Mucosa of descending colon (tissue), 3 donors: ENCODE measurements around the gene TACC2. TPM values are rescaled to one million over a fixed set of nuclear protein-coding genes. Genes with fewer than 3 reads are reported as not detected.

Experiments used
- ATAC-seq: fragments of 200-7000 bp; cut with Tn5 transposase; one replicate; pipeline ENCODE4 v1.9.1; 2020; ENCODE audit warnings: mild to moderate bottlenecking, moderate library complexity
- DNase-seq, 3 donors: peaks; one replicate each; pipeline ENCODE4 v3.0.0-alpha.2; 2020
- H3K36me3 ChIP-seq: fragments of 200-600 bp; one replicate; pipeline ENCODE4 v1.8.0; 2021; ENCODE audit warnings: low read depth, mild to moderate bottlenecking
- H3K4me1 ChIP-seq: fragments of 200-600 bp; one replicate; pipeline ENCODE4 v1.8.0; 2021; ENCODE audit warnings: low read depth, mild to moderate bottlenecking
- H3K4me3 ChIP-seq: fragments of 200-600 bp; one replicate; pipeline ENCODE4 v1.8.0; 2021; ENCODE audit warnings: mild to moderate bottlenecking
- H3K9me3 ChIP-seq: fragments of 200-600 bp; one replicate; pipeline ENCODE4 v1.8.0; 2021; ENCODE audit warnings: mild to moderate bottlenecking
- intact Hi-C, 2 donors: fragments of 100-400 bp; cut with DNase I in 1 of 2; cut with micrococcal nuclease in 1 of 2; formaldehyde crosslinking; loops; one replicate each; pipeline versions ENCODE4 v1.11.0 to v1.11.1; 2022; cut with DNase I, micrococcal nuclease
- total RNA-seq, 3 donors: library from RNA; stranded (reverse); fragmentation: NEBNext Ultra II Directional in 2 of 3; extraction: Animal tissue kit (Norgen Biotek cat#: 25700) in 2 of 3; gene quantifications; one replicate each; pipeline versions ENCODE4 v1.2.1 to v1.2.4, GENCODE V29; 2021 to 2023
- TF ChIP-seq, protein P1 (sequence below): fragments of 200-600 bp; IDR thresholded peaks from one replicate; pipeline ENCODE4 v1.8.0; 2022; ENCODE audit warnings: antibody characterized with exemption, mild to moderate bottlenecking
- donor health status: DM: no; HTN: no; CAD: no; lungs with moderate emphysema.
- donor health status: DM: no; HTN: no; CAD: no.
- donor health status: DM: no; HTN: yes; CAD: no.

Gene TACC2
- total RNA-seq, 3 donors from 2014 or later, result 97.5 to 170 (median 133) TPM

DNA sequence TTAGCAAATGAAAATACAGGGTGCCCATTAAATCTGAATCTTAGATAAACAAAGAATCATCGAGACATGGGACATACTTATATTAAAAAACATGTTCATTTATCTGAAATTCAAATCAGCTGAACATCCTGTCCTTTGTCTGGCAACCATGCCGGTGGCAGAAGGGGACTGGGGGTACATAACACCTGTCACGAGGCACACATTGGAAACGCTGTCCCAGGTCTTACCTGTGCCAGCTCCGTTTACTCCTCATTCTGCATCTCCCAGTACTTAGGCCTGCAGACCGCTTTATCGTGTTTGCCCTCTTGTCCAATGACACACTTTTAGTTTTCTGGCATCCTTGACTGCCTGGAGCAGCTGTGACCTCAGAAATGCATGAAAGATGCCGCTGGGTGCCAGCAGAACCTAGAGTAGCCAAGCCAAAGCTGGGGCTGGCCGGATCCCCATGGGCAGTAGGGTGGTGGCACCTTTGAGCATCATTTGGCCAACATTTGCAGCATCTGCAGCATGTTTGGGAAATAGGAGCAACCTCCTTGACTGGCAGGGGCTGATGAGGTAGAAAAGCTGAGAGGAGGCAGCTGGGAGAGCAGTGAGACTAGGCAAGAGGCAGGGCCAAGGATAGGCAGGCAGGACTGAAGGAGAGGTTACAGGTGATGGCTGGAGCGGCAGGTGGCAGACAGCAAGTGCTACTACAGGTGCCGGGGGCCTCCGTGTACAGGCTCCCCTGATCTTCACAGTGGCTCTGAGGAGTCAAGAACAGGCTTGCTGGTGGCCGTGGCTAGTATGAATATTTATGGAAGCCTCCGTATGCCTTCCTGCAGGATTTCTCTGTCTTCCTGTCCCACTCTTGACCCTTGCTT, 219.8 kb downstream of the TACC2 start:
- ATAC-seq (no peak), DNase-seq (no peak)
- Histone ChIP-seq H3K4me3 (no peak overlapping the region), H3K36me3 (no peaks in the 10 kb centered on the region), H3K4me1 (no peaks in the 10 kb centered on the region), H3K9me3 (no peaks in the 10 kb centered on the region)
- intact Hi-C loops, result no loop called here
- TF ChIP-seq, protein P1, sequence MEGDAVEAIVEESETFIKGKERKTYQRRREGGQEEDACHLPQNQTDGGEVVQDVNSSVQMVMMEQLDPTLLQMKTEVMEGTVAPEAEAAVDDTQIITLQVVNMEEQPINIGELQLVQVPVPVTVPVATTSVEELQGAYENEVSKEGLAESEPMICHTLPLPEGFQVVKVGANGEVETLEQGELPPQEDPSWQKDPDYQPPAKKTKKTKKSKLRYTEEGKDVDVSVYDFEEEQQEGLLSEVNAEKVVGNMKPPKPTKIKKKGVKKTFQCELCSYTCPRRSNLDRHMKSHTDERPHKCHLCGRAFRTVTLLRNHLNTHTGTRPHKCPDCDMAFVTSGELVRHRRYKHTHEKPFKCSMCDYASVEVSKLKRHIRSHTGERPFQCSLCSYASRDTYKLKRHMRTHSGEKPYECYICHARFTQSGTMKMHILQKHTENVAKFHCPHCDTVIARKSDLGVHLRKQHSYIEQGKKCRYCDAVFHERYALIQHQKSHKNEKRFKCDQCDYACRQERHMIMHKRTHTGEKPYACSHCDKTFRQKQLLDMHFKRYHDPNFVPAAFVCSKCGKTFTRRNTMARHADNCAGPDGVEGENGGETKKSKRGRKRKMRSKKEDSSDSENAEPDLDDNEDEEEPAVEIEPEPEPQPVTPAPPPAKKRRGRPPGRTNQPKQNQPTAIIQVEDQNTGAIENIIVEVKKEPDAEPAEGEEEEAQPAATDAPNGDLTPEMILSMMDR, result no peak

GRCh38 chr10:122210481-122211265, 221.7 kb downstream of the TACC2 start:
- H3K9me3 ChIP-seq, result no peaks in the 10 kb centered on the region
- DNase-seq, result no peak
- intact Hi-C loops, result no loop called here
- no peak for ATAC-seq
- H3K4me1 ChIP-seq, result no peaks in the 10 kb centered on the region
- TF ChIP-seq, protein P1, result no peak
- no peaks in the 10 kb centered on the region for H3K36me3 ChIP-seq
- H3K4me3 ChIP-seq, result no peak overlapping the region

GRCh38 chr10:122213364-122213763, 224.4 kb downstream of the TACC2 start:
- ATAC-seq, result no peak
- DNase-seq, result no peak
- intact Hi-C loops, result no loop called here
- Histone ChIP-seq H3K36me3 (no peaks in the 10 kb centered on the region), H3K9me3 (no peaks in the 10 kb centered on the region), H3K4me1 (no peaks in the 10 kb centered on the region), H3K4me3 (no peak overlapping the region)
- TF ChIP-seq, protein P1, result no peak

DNA sequence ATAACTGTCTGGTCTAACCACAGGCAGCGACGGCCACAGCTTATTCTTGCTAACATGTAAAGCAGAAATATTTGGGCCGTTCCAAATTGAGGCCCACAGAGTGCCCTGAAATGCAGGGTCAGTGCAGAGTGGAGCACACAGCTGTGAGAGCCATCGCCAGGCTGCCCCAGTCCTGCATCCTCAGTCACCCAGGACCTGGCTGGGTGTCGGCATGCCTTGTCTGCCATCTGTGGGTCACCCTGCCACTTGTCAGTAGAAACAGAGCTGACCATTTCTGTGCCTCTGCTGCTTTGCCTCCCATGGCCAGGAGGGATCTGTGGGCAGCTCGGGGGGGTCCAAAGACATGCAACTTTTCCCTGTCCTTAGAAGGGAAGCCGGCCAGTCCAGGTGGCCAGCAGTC, 224.8 kb downstream of the TACC2 start:
- Histone ChIP-seq H3K4me3 (no peak overlapping the region), H3K36me3 (no peaks in the 10 kb centered on the region), H3K9me3 (no peaks in the 10 kb centered on the region), H3K4me1 (no peaks in the 10 kb centered on the region)
- TF ChIP-seq, protein P1, result no peak
- intact Hi-C loops, result no loop called here
- DNase-seq, result no peak
- no peak for ATAC-seq

DNA sequence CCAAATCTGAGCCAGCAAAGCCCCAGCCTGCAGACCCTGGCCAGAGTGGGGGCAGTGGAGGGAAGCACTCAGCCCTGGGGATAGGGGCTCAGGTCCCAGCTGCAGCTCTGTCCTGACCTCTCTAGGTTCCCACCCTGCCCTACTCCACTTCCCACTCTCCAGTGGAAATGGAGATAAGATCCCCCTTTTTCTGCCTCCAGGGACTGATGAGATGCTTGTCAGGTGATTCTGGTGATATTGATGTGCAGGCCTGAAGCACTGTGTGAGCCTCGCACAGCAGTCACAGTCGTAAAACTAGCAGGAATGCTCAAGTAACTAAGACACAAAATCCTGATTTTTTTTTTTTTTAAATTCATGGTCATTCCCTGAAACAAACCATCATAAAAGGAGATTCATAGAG, 227.1 kb downstream of the TACC2 start:
- Histone ChIP-seq H3K9me3 (no peaks in the 10 kb centered on the region), H3K4me1 (no peaks in the 10 kb centered on the region), H3K36me3 (no peaks in the 10 kb centered on the region), H3K4me3 (no peak overlapping the region)
- ATAC-seq (no peak), DNase-seq (no peak)
- TF ChIP-seq, protein P1, result no peak
- intact Hi-C loops, result no loop called here
